ENCODE measurements around the gene OR10G3.

OR10G3 gene

DNA sequence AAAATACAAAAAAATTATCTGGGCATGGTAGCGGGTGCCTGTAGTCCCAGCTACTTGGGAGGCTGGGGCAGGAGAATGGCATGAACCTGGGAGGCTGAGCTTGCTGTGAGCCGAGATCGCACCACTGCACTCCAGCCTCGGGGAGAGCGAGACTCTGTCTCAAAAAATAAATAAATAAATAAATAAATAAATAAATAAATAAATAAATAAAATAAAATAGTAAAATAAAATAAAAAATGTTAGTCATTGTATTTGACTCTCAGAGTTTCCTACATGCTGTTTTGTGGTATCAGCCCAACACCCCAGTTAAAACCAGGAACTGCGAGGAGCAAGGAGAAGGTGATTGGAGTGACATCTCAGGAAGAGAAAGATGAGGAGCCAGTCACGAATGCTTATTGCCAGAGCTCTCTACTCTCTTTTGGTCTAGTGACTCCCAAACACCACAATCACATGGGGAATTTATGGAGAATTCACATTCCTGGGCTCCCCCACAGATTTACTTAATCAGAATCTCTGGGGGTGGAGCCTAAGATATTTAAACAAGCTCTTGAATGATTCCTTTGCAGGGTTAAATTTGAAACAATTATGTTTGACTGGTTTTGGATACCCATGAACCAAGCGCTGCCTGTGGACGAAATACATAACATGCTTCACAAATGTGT, 38.3 kb downstream of the OR10G3 start:
- TF ChIP-seq TAF1 (IDR thresholded peaks at IDR 0.05; ENCODE audit: borderline replicate concordance, insufficient read depth, low read length) (no peak), FOXP2 (optimal IDR thresholded peaks at IDR 0.05; ENCODE audit: borderline replicate concordance, extremely low read depth, extremely low read length, insufficient read depth) (no peak), POLR2AphosphoS5 (IDR thresholded peaks at IDR 0.05; ENCODE audit: low read depth, low read length) (no peak), SIN3A (IDR thresholded peaks at IDR 0.05; ENCODE audit: borderline replicate concordance, insufficient read depth, low read length) (no peak)
- TF ChIP-seq, protein P1, sequence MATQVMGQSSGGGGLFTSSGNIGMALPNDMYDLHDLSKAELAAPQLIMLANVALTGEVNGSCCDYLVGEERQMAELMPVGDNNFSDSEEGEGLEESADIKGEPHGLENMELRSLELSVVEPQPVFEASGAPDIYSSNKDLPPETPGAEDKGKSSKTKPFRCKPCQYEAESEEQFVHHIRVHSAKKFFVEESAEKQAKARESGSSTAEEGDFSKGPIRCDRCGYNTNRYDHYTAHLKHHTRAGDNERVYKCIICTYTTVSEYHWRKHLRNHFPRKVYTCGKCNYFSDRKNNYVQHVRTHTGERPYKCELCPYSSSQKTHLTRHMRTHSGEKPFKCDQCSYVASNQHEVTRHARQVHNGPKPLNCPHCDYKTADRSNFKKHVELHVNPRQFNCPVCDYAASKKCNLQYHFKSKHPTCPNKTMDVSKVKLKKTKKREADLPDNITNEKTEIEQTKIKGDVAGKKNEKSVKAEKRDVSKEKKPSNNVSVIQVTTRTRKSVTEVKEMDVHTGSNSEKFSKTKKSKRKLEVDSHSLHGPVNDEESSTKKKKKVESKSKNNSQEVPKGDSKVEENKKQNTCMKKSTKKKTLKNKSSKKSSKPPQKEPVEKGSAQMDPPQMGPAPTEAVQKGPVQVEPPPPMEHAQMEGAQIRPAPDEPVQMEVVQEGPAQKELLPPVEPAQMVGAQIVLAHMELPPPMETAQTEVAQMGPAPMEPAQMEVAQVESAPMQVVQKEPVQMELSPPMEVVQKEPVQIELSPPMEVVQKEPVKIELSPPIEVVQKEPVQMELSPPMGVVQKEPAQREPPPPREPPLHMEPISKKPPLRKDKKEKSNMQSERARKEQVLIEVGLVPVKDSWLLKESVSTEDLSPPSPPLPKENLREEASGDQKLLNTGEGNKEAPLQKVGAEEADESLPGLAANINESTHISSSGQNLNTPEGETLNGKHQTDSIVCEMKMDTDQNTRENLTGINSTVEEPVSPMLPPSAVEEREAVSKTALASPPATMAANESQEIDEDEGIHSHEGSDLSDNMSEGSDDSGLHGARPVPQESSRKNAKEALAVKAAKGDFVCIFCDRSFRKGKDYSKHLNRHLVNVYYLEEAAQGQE (IDR thresholded peaks at IDR 0.05; ENCODE audit: insufficient read depth in 1 of 2, low read depth in 2 of 2, low read length in 2 of 2): no peak

DNA sequence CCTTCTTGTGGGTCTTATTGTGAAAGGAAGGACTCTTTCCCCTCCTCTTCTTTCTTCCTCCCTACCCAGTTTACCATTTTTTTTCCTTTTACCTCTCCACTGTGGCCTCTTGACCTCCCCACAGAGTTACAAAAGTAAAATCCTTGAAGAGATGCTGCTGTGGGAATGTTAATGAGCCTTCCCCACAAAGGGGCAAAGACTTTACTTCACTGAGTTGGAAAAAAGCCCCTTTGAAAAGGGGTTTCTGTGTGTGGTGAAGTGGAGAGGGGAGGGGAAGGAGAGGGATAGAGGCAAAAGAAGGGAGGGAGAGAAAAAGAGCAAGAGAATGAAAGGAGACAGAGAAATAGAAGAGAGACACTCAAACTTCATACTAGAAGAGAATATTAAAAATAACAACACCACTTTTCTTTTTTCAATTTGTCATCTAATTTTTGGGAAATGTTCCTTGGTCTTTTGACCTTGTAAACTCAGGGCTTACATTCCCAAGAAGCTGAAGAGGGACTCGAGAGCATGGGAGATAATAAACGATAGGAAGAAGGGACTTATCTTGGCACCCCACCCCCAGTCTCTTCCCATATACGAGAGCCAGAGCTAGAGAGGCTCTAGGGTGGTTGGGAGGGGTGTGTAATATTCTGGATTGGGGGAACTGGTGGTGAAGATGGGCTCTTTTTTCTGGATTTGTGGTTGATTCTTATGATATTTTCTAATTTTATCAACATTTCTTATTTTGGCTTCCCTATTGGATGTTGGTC, 40.5 kb downstream of the OR10G3 start:
- TF ChIP-seq FOXP2 (optimal IDR thresholded peaks at IDR 0.05; ENCODE audit: borderline replicate concordance, extremely low read depth, extremely low read length, insufficient read depth) (no peak), SIN3A (IDR thresholded peaks at IDR 0.05; ENCODE audit: borderline replicate concordance, insufficient read depth, low read length) (no peak), POLR2AphosphoS5 (IDR thresholded peaks at IDR 0.05; ENCODE audit: low read depth, low read length) (no peak), TAF1 (IDR thresholded peaks at IDR 0.05; ENCODE audit: borderline replicate concordance, insufficient read depth, low read length) (no peak)
- TF ChIP-seq, protein P1 (IDR thresholded peaks at IDR 0.05; ENCODE audit: insufficient read depth in 1 of 2, low read depth in 2 of 2, low read length in 2 of 2): no peak

DNA sequence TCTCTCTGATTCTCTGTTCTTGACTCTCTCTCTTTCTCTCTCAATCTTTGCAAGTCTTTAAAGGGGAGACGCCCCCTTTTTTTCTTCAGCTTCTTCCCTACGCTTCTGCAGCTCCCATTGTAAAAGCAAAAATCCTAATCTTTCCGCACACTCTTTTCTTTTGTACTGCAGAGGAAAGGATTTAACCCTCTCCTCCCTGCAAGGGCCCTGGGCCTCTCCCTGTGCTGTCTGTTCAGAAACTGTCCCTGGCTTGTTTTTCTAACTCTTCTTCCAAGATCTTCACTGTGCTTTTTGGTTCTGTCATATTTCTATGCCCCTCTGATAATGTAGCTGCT, 42.8 kb downstream of the OR10G3 start:
- TF ChIP-seq SIN3A (IDR thresholded peaks at IDR 0.05; ENCODE audit: borderline replicate concordance, insufficient read depth, low read length) (no peak), TAF1 (IDR thresholded peaks at IDR 0.05; ENCODE audit: borderline replicate concordance, insufficient read depth, low read length) (no peak), POLR2AphosphoS5 (IDR thresholded peaks at IDR 0.05; ENCODE audit: low read depth, low read length) (no peak), FOXP2 (optimal IDR thresholded peaks at IDR 0.05; ENCODE audit: borderline replicate concordance, extremely low read depth, extremely low read length, insufficient read depth) (no peak)
- TF ChIP-seq, protein P1 (IDR thresholded peaks at IDR 0.05; ENCODE audit: insufficient read depth in 1 of 2, low read depth in 2 of 2, low read length in 2 of 2): no peak

DNA sequence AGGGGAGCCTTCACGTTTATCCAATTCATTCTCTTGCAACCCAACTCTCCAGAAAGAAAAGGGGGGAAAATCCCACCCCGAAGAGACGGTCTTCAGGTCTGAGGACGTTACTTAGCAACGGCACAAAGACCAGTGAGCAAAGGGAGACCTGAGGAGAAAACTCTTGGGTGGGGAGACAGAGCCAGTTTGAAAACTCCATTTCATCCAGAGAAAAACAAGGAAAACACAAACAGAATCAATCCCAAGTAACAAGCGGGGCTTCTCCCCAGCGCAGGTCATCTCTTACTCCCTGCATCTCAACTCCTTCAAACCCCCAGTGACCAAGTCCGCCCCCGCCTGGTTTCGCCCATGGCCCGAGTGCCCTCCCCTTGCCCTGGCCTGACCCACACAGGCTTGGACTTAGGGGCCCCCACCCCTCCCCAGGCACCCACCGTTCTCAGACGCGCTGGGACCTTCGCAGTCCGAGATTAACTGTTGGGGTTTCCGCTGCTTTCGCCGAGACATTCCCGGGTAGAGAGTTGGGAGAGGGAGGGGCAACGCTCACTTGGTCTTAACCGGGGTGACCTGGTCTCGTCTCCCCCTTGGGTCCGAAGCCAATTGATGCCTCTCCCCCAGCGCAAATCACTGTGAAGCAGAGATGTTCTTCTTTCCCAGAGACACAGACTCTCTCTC, 43.3 kb downstream of the OR10G3 start:
- TF ChIP-seq, protein P1 (IDR thresholded peaks at IDR 0.05; ENCODE audit: insufficient read depth in 1 of 2, low read depth in 2 of 2, low read length in 2 of 2): no peak
- TF ChIP-seq POLR2AphosphoS5 (IDR thresholded peaks at IDR 0.05; ENCODE audit: low read depth, low read length): no peak
- TF ChIP-seq TAF1 (IDR thresholded peaks at IDR 0.05; ENCODE audit: borderline replicate concordance, insufficient read depth, low read length): no peak
- TF ChIP-seq FOXP2 (optimal IDR thresholded peaks at IDR 0.05; ENCODE audit: borderline replicate concordance, extremely low read depth, extremely low read length, insufficient read depth): no peak
- TF ChIP-seq SIN3A (IDR thresholded peaks at IDR 0.05; ENCODE audit: borderline replicate concordance, insufficient read depth, low read length): no peak
